Measurements from ENCODE around the gene PNLIP.

GRCh38 chr10:116511365-116511764 is 34.4 kb upstream of the PNLIP start:
- TF ChIP-seq CTCF (conservative IDR thresholded peaks at IDR 0.05; ENCODE audit: low read length) (peak; percentile 26), EZH2phosphoT487 (IDR thresholded peaks at IDR 0.05; ENCODE audit: borderline replicate concordance) (no peak)

Data from Loucy (cell line).